ENCODE measurements around the gene MYBPH. TPM values are rescaled to one million over a fixed set of nuclear protein-coding genes. Genes with fewer than 3 reads are reported as not detected.

Gene MYBPH
- total RNA-seq, 1 donor from 2014 or later: not detected

- Histone ChIP-seq H3K36me3 (ENCODE audit: control insufficient read depth, insufficient read depth, low read length) (no peaks in the 10 kb centered on the region), H3K4me3 (ENCODE audit: low read depth, low read length) (peak overlapping the region; percentile 44), H3K27me3 (ENCODE audit: control insufficient read depth, insufficient read depth, low read length) (no peaks in the 10 kb centered on the region)
- no peak for TF ChIP-seq CTCF (IDR thresholded peaks at IDR 0.05; ENCODE audit: insufficient read depth, low read length, poor library complexity, severe bottlenecking)
- DNase-seq (ENCODE audit: low read depth): no peak
These were observed 48.6 kb downstream of the MYBPH start for GRCh38 chr1:203126866-203127665.

- DNase-seq (ENCODE audit: low read depth): no peak
- peak; percentile 71 for TF ChIP-seq CTCF (IDR thresholded peaks at IDR 0.05; ENCODE audit: insufficient read depth, low read length, poor library complexity, severe bottlenecking)
- H3K27me3 ChIP-seq (ENCODE audit: control insufficient read depth, insufficient read depth, low read length): no peaks in the 10 kb centered on the region
- no peak overlapping the region for H3K4me3 ChIP-seq (ENCODE audit: low read depth, low read length)
- no peaks in the 10 kb centered on the region for H3K36me3 ChIP-seq (ENCODE audit: control insufficient read depth, insufficient read depth, low read length)
These were observed 49.3 kb downstream of the MYBPH start for GRCh38 chr1:203126151-203126865.

GRCh38 chr1:203124546-203125317, 50.9 kb downstream of the MYBPH start:
- TF ChIP-seq CTCF (IDR thresholded peaks at IDR 0.05; ENCODE audit: insufficient read depth, low read length, poor library complexity, severe bottlenecking): no peak
- no peak for DNase-seq (ENCODE audit: low read depth)
- Histone ChIP-seq H3K36me3 (ENCODE audit: control insufficient read depth, insufficient read depth, low read length) (no peaks in the 10 kb centered on the region), H3K4me3 (ENCODE audit: low read depth, low read length) (no peak overlapping the region), H3K27me3 (ENCODE audit: control insufficient read depth, insufficient read depth, low read length) (no peaks in the 10 kb centered on the region)

GRCh38 chr1:203124011-203124410, 51.6 kb downstream of the MYBPH start:
- TF ChIP-seq CTCF (IDR thresholded peaks at IDR 0.05; ENCODE audit: insufficient read depth, low read length, poor library complexity, severe bottlenecking): no peak
- Histone ChIP-seq H3K27me3 (ENCODE audit: control insufficient read depth, insufficient read depth, low read length) (no peaks in the 10 kb centered on the region), H3K36me3 (ENCODE audit: control insufficient read depth, insufficient read depth, low read length) (no peaks in the 10 kb centered on the region), H3K4me3 (ENCODE audit: low read depth, low read length) (no peak overlapping the region)
- no peak for DNase-seq (ENCODE audit: low read depth)

GRCh38 chr1:203122159-203122558, 53.5 kb downstream of the MYBPH start:
- no peak overlapping the region for H3K4me3 ChIP-seq (ENCODE audit: low read depth, low read length)
- TF ChIP-seq CTCF (IDR thresholded peaks at IDR 0.05; ENCODE audit: insufficient read depth, low read length, poor library complexity, severe bottlenecking): no peak
- H3K36me3 ChIP-seq (ENCODE audit: control insufficient read depth, insufficient read depth, low read length): no peaks in the 10 kb centered on the region
- no peak for DNase-seq (ENCODE audit: low read depth)
- peaks cover 5% of the 10 kb centered on the region for H3K27me3 ChIP-seq (ENCODE audit: control insufficient read depth, insufficient read depth, low read length)

Data from kidney epithelial cell (primary cell).